K562 (cell line): ENCODE data around the gene ATXN7L2. TPM values are rescaled to one million over a fixed set of nuclear protein-coding genes. Genes with fewer than 3 reads are reported as not detected.

Source experiments
- ARNT ChIP-seq, 2 experiments: fragments of 450-650 bp; IDR thresholded peaks; 2 replicates each; pipeline ENCODE4 v1.6.1; 2016; ENCODE audit warnings: mild to moderate bottlenecking in 1 of 2
- BRF1 ChIP-seq: IDR thresholded peaks from 3 replicates; pipeline ENCODE4 v1.6.1; 2011; ENCODE audit warnings: borderline replicate concordance, mild to moderate bottlenecking; ENCODE audit not compliant: insufficient read length; ENCODE audit errors: extremely low read depth
- DDX20 ChIP-seq: fragments of 450-650 bp; IDR thresholded peaks from 2 replicates; pipeline ENCODE4 v1.6.1; 2016; ENCODE audit warnings: missing genetic modification characterization, low read depth, mild to moderate bottlenecking, missing compliant biosample characterization, moderate library complexity
- DMBX1 ChIP-seq: fragments of 250-450 bp; sonication (Bioruptor Pico); IDR thresholded peaks from 2 replicates; pipeline ENCODE4 v1.8.0; 2022; ENCODE audit warnings: inconsistent platforms, mild to moderate bottlenecking, moderate library complexity, borderline replicate concordance
- ELF1 ChIP-seq: fragments of 200-800 bp; sonication (Bioruptor generic); IDR thresholded peaks from 2 replicates; pipeline ENCODE4 v1.6.1; 2016; ENCODE audit warnings: missing genetic modification characterization, missing compliant biosample characterization
- HCFC1 ChIP-seq: IDR thresholded peaks from 2 replicates; pipeline ENCODE4 v1.6.1; 2012; ENCODE audit warnings: low read depth, low read length, improper control_type of control experiment
- HDAC1 ChIP-seq, 2 experiments: fragments of 450-650 bp; IDR thresholded peaks; 2 replicates each; pipeline ENCODE4 v1.6.1; 2016 to 2017; ENCODE audit warnings: inconsistent platforms in 1 of 2, mild to moderate bottlenecking in 1 of 2, moderate library complexity in 1 of 2
- HNRNPK ChIP-seq: fragments of 200-400 bp; formaldehyde crosslinking; IDR thresholded peaks from one replicate; pipeline ENCODE4 v1.6.1; 2018; ENCODE audit warnings: mild to moderate bottlenecking, low read depth, low read length; ENCODE audit not compliant: poor library complexity, severe bottlenecking
- KDM2B ChIP-seq: fragments of 250-450 bp; sonication (Bioruptor Pico); IDR thresholded peaks from 2 replicates; pipeline ENCODE4 v1.8.0; 2021; ENCODE audit warnings: mild to moderate bottlenecking, moderate library complexity
- MEF2D ChIP-seq: conservative IDR thresholded peaks from 2 replicates; pipeline ENCODE4 v1.6.1; 2016; ENCODE audit warnings: low read depth, missing genetic modification characterization, missing compliant biosample characterization
- MEIS2 ChIP-seq: fragments of 450-650 bp; IDR thresholded peaks from 2 replicates; pipeline ENCODE4 v1.6.1; 2014; ENCODE audit warnings: mild to moderate bottlenecking; ENCODE audit not compliant: partially characterized antibody
- MTA3 ChIP-seq: fragments of 450-650 bp; formaldehyde crosslinking; IDR thresholded peaks from 2 replicates; pipeline ENCODE4 v1.6.1; 2017; ENCODE audit warnings: mild to moderate bottlenecking, borderline replicate concordance
- MYNN ChIP-seq, 2 experiments: sonication (generic); formaldehyde crosslinking in 1 of 2; IDR thresholded peaks; 2 replicates each; pipeline versions ENCODE4 v1.5.0 to v1.6.1; 2016 to 2020; ENCODE audit warnings: antibody characterized with exemption in 1 of 2, missing genetic modification reagents in 1 of 2
- PRDM10 ChIP-seq: fragments of 450-650 bp; IDR thresholded peaks from 2 replicates; pipeline ENCODE4 v1.6.1; 2018; ENCODE audit not compliant: partially characterized antibody
- RFX7 ChIP-seq: fragments of 250-450 bp; sonication (Bioruptor Pico); IDR thresholded peaks from 2 replicates; pipeline ENCODE4 v1.5.1; 2021; ENCODE audit warnings: mild to moderate bottlenecking
- SNAPC5 ChIP-seq: fragments of 250-450 bp; sonication (Bioruptor Pico); IDR thresholded peaks from 2 replicates; pipeline ENCODE4 v1.8.0; 2021; ENCODE audit warnings: moderate library complexity, mild to moderate bottlenecking, inconsistent platforms
- STAG1 ChIP-seq: sonication (generic); formaldehyde crosslinking; IDR thresholded peaks from 2 replicates; pipeline ENCODE4 v1.5.0; 2020; ENCODE audit warnings: missing genetic modification reagents, borderline replicate concordance
- ZFP1 ChIP-seq: fragments of 450-650 bp; formaldehyde crosslinking; IDR thresholded peaks from 2 replicates; pipeline ENCODE4 v1.4.0; 2020; ENCODE audit warnings: mild to moderate bottlenecking, mixed read lengths
- ZNF75A ChIP-seq: fragments of 450-650 bp; formaldehyde crosslinking; IDR thresholded peaks from 2 replicates; pipeline ENCODE4 v1.4.0; 2020; ENCODE audit warnings: mild to moderate bottlenecking
- polyA plus RNA-seq, 8 experiments: library from polyadenylated mRNA; depleted of rRNA in 4 of 8; stranded (reverse) in 5 of 8; unstranded in 3 of 8; fragments of >200 nt; fragmentation: Nextera tagmentation in 2 of 8; fragmentation: Illumina TruSeq in 1 of 8; extraction: Ambion mirVana in 2 of 8; extraction: Trizol in 1 of 8; gene quantifications; 2 replicates each; pipeline versions ENCODE4 v1.2.1 to v1.2.3, GENCODE V29; 2011 to 2014; ENCODE audit warnings: inconsistent platforms in 1 of 8, missing spikeins in 1 of 8
- total RNA-seq, 7 experiments: library from RNA; depleted of rRNA in 6 of 7; stranded (reverse); fragments of >200 nt in 6 of 7; fragmentation: Illumina TruSeq in 2 of 7; extraction: Trizol in 2 of 7; gene quantifications; 2 replicates each; pipeline versions ENCODE4 v1.2.1 to v1.2.3, GENCODE V29; 2011 to 2021; ENCODE audit warnings: low replicate concordance in 1 of 7
- TF ChIP-seq, protein P1 (sequence below), 3 experiments: fragments of 200-800 bp in 1 of 3; fragments of 250-450 bp in 1 of 3; fragments of 450-650 bp in 1 of 3; sonication (Bioruptor Pico) in 1 of 3; sonication (Bioruptor generic) in 1 of 3; formaldehyde crosslinking in 1 of 3; IDR thresholded peaks; 2 replicates each; pipeline versions ENCODE4 v1.6.1 to v1.8.0; 2016 to 2022; ENCODE audit warnings: mild to moderate bottlenecking in 2 of 3, missing genetic modification characterization in 2 of 3, missing compliant biosample characterization in 1 of 3, moderate library complexity in 1 of 3

The ATXN7L2 gene
- total and polyA plus RNA-seq, 9 of the 15 experiments (the other 6 are each of a cell fraction or from before 2014, with no cell fraction given), result 0.21 to 10.4 (median 5.8) TPM

GRCh38 chr1:109509176-109510134 lies 25.8 kb downstream of the ATXN7L2 start, which contains the start of gene AMIGO1 (continued):
- TF ChIP-seq PRDM10 (no peak), ARNT (IDR thresholded peaks at IDR 0.05) (no peak), HDAC1 (IDR thresholded peaks at IDR 0.05) (peak in 1 of 2 experiments; percentile 44; a peak in 1 of 4 replicates), SNAPC5 (CRISPR knock-in tag) (no peak), ZFP1 (no peak), BRF1 (no peak), MYNN (IDR thresholded peaks at IDR 0.05) (no peak), MYNN (CRISPR knock-in tag; IDR thresholded peaks at IDR 0.05) (no peak), MEIS2 (no peak), HNRNPK (no peak), KDM2B (no peak), RFX7 (CRISPR knock-in tag) (no peak), ELF1 (tag) (no peak), HCFC1 (no peak), DDX20 (tag) (no peak), STAG1 (no peak), MTA3 (no peak), MEF2D (tag) (no peak), DMBX1 (CRISPR knock-in tag) (peak; percentile 77), ZNF75A (CRISPR knock-in tag) (no peak)
- TF ChIP-seq, protein P1, sequence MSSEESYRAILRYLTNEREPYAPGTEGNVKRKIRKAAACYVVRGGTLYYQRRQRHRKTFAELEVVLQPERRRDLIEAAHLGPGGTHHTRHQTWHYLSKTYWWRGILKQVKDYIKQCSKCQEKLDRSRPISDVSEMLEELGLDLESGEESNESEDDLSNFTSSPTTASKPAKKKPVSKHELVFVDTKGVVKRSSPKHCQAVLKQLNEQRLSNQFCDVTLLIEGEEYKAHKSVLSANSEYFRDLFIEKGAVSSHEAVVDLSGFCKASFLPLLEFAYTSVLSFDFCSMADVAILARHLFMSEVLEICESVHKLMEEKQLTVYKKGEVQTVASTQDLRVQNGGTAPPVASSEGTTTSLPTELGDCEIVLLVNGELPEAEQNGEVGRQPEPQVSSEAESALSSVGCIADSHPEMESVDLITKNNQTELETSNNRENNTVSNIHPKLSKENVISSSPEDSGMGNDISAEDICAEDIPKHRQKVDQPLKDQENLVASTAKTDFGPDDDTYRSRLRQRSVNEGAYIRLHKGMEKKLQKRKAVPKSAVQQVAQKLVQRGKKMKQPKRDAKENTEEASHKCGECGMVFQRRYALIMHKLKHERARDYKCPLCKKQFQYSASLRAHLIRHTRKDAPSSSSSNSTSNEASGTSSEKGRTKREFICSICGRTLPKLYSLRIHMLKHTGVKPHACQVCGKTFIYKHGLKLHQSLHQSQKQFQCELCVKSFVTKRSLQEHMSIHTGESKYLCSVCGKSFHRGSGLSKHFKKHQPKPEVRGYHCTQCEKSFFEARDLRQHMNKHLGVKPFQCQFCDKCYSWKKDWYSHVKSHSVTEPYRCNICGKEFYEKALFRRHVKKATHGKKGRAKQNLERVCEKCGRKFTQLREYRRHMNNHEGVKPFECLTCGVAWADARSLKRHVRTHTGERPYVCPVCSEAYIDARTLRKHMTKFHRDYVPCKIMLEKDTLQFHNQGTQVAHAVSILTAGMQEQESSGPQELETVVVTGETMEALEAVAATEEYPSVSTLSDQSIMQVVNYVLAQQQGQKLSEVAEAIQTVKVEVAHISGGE (CRISPR knock-in tag; IDR thresholded peaks at IDR 0.05), result no peak
